ENCODE data around the gene SYNGR3.

- TF ChIP-seq CTCF (IDR thresholded peaks at IDR 0.05 in 8 of 11, conservative IDR thresholded peaks at IDR 0.05 in 3 of 11): peak; percentile 36 to 92 (median 80)
- TF ChIP-seq POLR2AphosphoS5 (IDR thresholded peaks at IDR 0.05): peak; percentile 95 to 98 (median 97)
Measured at GRCh38 chr16:1959269-1960039, 30.3 kb upstream of the SYNGR3 start, which contains the start of gene NDUFB10.

Measured in spleen (tissue), 7 donors.